Neural cell (in vitro differentiated cells): ENCODE measurements around the gene CSTB. TPM values are rescaled to one million over a fixed set of nuclear protein-coding genes. Genes with fewer than 3 reads are reported as not detected.

Experiments used
- H2AFZ ChIP-seq: fragments of 200-600, 300-800 bp; sonication (generic), shearing (Covaris generic); 2 replicates; pipeline ENCODE4 v1.6.0; 2014; ENCODE audit warnings: low read depth, mild to moderate bottlenecking, antibody characterized with exemption, low read length, moderate library complexity
- H3F3A ChIP-seq: fragments of 200-600 bp; shearing (Covaris generic); 2 replicates; pipeline ENCODE4 v1.6.1; 2016; ENCODE audit warnings: mild to moderate bottlenecking, moderate library complexity, mixed read lengths, antibody characterized with exemption, low read length; ENCODE audit not compliant: insufficient read depth, poor library complexity, severe bottlenecking
- H3K27ac ChIP-seq: fragments of 200-600, 300-800 bp; sonication (generic), shearing (Covaris generic); 2 replicates; pipeline ENCODE4 v1.5.1; 2014; ENCODE audit warnings: mild to moderate bottlenecking, low read length, moderate library complexity
- H3K27me3 ChIP-seq: fragments of 300-800, 200-600 bp; sonication (generic), shearing (Covaris generic); 2 replicates; pipeline ENCODE4 v1.6.0; 2014; ENCODE audit warnings: mild to moderate bottlenecking, low read depth, low read length, moderate library complexity; ENCODE audit not compliant: insufficient read depth
- H3K36me3 ChIP-seq: fragments of 300-800, 200-600 bp; sonication (generic), shearing (Covaris generic); 2 replicates; pipeline ENCODE4 v1.5.1; 2014; ENCODE audit warnings: mild to moderate bottlenecking, antibody characterized with exemption, low read length, moderate library complexity; ENCODE audit not compliant: insufficient read depth
- H3K4me2 ChIP-seq: fragments of 300-800, 200-600 bp; sonication (generic), shearing (Covaris generic); 2 replicates; pipeline ENCODE4 v1.6.0; 2014; ENCODE audit warnings: mild to moderate bottlenecking, low read length
- H3K4me3 ChIP-seq: fragments of 300-800, 200-600 bp; sonication (generic), shearing (Covaris generic); 2 replicates; pipeline ENCODE4 v1.5.1; 2014; ENCODE audit warnings: mild to moderate bottlenecking, low read length, moderate library complexity
- H3K79me2 ChIP-seq: fragments of 200-600 bp; shearing (Covaris generic); replicated peaks from 2 replicates; pipeline ENCODE4 v1.6.0; 2014; ENCODE audit warnings: mild to moderate bottlenecking, low read length, moderate library complexity; ENCODE audit not compliant: insufficient read depth
- H3K9ac ChIP-seq: fragments of 300-800, 200-600 bp; sonication (generic), shearing (Covaris generic); 2 replicates; pipeline ENCODE4 v1.6.1; 2016; ENCODE audit warnings: mild to moderate bottlenecking, low read length, mixed read lengths
- H3K9me2 ChIP-seq: fragments of 200-600 bp; shearing (Covaris generic); 2 replicates; pipeline ENCODE4 v1.6.1; 2016; ENCODE audit warnings: mild to moderate bottlenecking, low read length, mixed read lengths; ENCODE audit not compliant: insufficient read depth
- H3K9me3 ChIP-seq: fragments of 200-600, 300-800 bp; sonication (generic), shearing (Covaris generic); 2 replicates; pipeline ENCODE4 v1.6.1; 2016; ENCODE audit warnings: mild to moderate bottlenecking, mixed run types, low read length, moderate library complexity, mixed read lengths
- H4K20me1 ChIP-seq: fragments of 200-600 bp; shearing (Covaris generic); 2 replicates; pipeline ENCODE4 v1.6.1; 2016; ENCODE audit warnings: mild to moderate bottlenecking, mixed run types; ENCODE audit not compliant: insufficient read depth
- EP300 ChIP-seq: fragments of 450-650 bp; conservative IDR thresholded peaks from 2 replicates; pipeline ENCODE4 v1.6.1; 2014; ENCODE audit warnings: antibody characterized with exemption, mild to moderate bottlenecking, moderate library complexity; ENCODE audit not compliant: poor library complexity, severe bottlenecking
- EZH2 ChIP-seq: fragments of 200-600, 300-800 bp; shearing (Covaris generic), sonication (generic); IDR thresholded peaks from 2 replicates; pipeline ENCODE4 v1.6.1; 2014; ENCODE audit warnings: antibody characterized with exemption, low read length, borderline replicate concordance, mild to moderate bottlenecking; ENCODE audit not compliant: insufficient read depth, poor library complexity, severe bottlenecking
- MXI1 ChIP-seq: fragments of 450-650 bp; conservative IDR thresholded peaks from 2 replicates; pipeline ENCODE4 v1.6.1; 2014; ENCODE audit warnings: antibody characterized with exemption, mild to moderate bottlenecking; ENCODE audit not compliant: poor library complexity, severe bottlenecking
- POLR2AphosphoS5 ChIP-seq: IDR thresholded peaks from 2 replicates; pipeline ENCODE4 v1.6.1; 2012
- RAD21 ChIP-seq: fragments of 450-650 bp; conservative IDR thresholded peaks from 2 replicates; pipeline ENCODE4 v1.6.1; 2014; ENCODE audit warnings: antibody characterized with exemption, mild to moderate bottlenecking, moderate library complexity
- SMC3 ChIP-seq: fragments of 450-650 bp; conservative IDR thresholded peaks from 2 replicates; pipeline ENCODE4 v1.6.1; 2014; ENCODE audit warnings: antibody characterized with exemption, mild to moderate bottlenecking, moderate library complexity; ENCODE audit not compliant: poor library complexity
- TAF1 ChIP-seq: IDR thresholded peaks from 2 replicates; pipeline ENCODE4 v1.6.1; 2012; ENCODE audit warnings: low read depth
- polyA plus RNA-seq: library from polyadenylated mRNA; depleted of rRNA; stranded (reverse); fragments of >200 nt; gene quantifications from 2 replicates; pipeline ENCODE4 v1.2.3, GENCODE V29; 2014
- TF ChIP-seq, protein P1 (sequence below): IDR thresholded peaks from 2 replicates; pipeline ENCODE4 v1.6.1; 2012; ENCODE audit warnings: borderline replicate concordance
- TF ChIP-seq, protein P2 (sequence below): fragments of 450-650 bp; IDR thresholded peaks from 2 replicates; pipeline ENCODE4 v1.5.1; 2014; ENCODE audit warnings: antibody characterized with exemption, mild to moderate bottlenecking, moderate library complexity; ENCODE audit not compliant: poor library complexity, severe bottlenecking

CSTB gene
- polyA plus RNA-seq, 1 donor from 2014 or later = 9.7 TPM

DNA sequence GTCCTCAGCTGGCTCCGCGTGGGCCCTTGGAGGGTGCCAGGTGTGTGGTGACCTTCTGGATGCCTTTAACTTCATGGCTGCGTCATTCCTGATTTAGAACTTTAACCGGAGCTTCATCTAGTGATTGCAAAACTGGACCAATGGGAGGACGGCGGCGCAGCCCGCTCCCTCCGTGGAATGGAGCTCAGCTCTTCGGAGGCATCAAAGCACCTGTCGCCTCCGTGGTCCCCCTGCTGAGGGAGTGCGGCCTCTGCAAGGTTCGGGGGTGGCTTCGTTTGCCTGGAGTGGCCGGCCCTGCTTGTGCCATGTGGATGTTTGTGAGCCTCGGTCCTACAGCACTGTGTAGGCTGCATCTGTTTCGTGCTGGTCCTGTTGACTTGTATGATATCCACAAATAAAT lies 14.2 kb downstream of the CSTB start:
- H3K4me3 ChIP-seq = no peak overlapping the region
- H3K27me3 ChIP-seq = no peaks in the 10 kb centered on the region
- no peaks in the 10 kb centered on the region for H3F3A ChIP-seq
- TF ChIP-seq RAD21 = no peak
- TF ChIP-seq MXI1 = no peak
- TF ChIP-seq EP300 = no peak
- no peak for TF ChIP-seq EZH2
- H3K9ac ChIP-seq = no peak overlapping the region
- H3K9me2 ChIP-seq = no peaks in the 10 kb centered on the region
- no peaks in the 10 kb centered on the region for H3K36me3 ChIP-seq
- no peak overlapping the region for H3K4me2 ChIP-seq
- no peak overlapping the region for H3K27ac ChIP-seq
- no peaks in the 10 kb centered on the region for H4K20me1 ChIP-seq
- no peaks in the 10 kb centered on the region for H3K9me3 ChIP-seq
- H2AFZ ChIP-seq = no peak overlapping the region
- H3K79me2 ChIP-seq = no peaks in the 10 kb centered on the region

DNA sequence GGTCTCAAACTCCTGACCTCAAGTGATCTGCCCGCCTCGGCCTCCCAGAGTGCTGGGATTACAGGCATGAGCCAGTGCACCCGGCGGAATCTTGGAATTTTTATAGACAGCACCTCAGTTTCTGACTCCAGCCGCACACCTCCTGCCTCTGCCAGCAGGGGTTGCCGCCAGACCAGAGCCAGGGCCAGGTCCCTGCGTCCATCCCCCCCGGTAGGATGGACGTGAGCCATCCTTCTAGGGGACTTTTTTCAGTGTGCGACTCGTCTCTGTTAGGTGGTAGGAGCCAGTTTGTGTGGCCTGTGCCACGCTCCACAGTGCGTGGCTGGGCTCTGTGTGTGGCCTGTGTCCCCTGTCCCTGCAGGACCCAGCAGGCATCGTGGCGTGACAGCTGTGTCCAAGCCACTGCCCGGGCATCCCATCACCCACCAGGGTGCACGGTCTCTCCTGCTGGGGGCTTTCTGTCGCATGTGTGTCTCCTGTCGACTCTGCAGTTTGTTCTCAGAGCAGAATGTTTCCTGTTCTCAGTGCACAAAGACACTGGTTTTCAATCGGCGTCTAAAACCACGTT lies 15.6 kb downstream of the CSTB start:
- Histone ChIP-seq H3K27ac (no peak overlapping the region), H4K20me1 (no peaks in the 10 kb centered on the region), H3K9me3 (no peaks in the 10 kb centered on the region), H3K9ac (no peak overlapping the region), H3K4me3 (no peak overlapping the region), H3K79me2 (no peaks in the 10 kb centered on the region), H3K36me3 (no peaks in the 10 kb centered on the region), H3K27me3 (no peaks in the 10 kb centered on the region), H3K9me2 (no peaks in the 10 kb centered on the region), H2AFZ (no peak overlapping the region), H3K4me2 (no peak overlapping the region), H3F3A (no peaks in the 10 kb centered on the region)
- TF ChIP-seq MXI1 = no peak
- no peak for TF ChIP-seq RAD21

DNA sequence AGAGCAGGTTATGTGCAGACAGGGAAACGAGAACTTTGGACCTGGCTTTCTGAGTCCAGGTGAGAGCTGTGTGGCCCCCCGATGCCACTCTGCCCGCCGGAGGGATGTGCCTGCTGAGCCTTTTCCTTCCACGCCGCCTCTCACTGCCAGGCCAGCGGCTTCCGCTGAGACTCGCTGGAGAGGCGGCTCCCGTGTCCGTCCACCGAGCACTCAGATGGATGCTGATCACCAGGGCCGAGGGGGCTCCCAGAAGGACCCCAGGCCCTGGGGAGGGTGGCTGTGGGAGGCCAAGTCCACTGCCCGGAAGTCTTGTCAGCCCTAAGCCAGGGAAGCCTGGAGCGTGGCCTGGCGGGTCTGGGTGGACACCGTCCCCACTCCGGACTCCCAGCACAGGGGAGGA lies 16.5 kb downstream of the CSTB start:
- no peaks in the 10 kb centered on the region for H3K9me3 ChIP-seq
- H3K79me2 ChIP-seq = no peaks in the 10 kb centered on the region
- H3K36me3 ChIP-seq = no peaks in the 10 kb centered on the region
- no peak overlapping the region for H3K4me2 ChIP-seq
- no peak overlapping the region for H2AFZ ChIP-seq
- no peaks in the 10 kb centered on the region for H3F3A ChIP-seq
- no peaks in the 10 kb centered on the region for H3K9me2 ChIP-seq
- H3K27me3 ChIP-seq = no peaks in the 10 kb centered on the region
- H3K9ac ChIP-seq = no peak overlapping the region
- no peak overlapping the region for H3K4me3 ChIP-seq
- no peak overlapping the region for H3K27ac ChIP-seq
- H4K20me1 ChIP-seq = no peaks in the 10 kb centered on the region
- TF ChIP-seq, protein P1, sequence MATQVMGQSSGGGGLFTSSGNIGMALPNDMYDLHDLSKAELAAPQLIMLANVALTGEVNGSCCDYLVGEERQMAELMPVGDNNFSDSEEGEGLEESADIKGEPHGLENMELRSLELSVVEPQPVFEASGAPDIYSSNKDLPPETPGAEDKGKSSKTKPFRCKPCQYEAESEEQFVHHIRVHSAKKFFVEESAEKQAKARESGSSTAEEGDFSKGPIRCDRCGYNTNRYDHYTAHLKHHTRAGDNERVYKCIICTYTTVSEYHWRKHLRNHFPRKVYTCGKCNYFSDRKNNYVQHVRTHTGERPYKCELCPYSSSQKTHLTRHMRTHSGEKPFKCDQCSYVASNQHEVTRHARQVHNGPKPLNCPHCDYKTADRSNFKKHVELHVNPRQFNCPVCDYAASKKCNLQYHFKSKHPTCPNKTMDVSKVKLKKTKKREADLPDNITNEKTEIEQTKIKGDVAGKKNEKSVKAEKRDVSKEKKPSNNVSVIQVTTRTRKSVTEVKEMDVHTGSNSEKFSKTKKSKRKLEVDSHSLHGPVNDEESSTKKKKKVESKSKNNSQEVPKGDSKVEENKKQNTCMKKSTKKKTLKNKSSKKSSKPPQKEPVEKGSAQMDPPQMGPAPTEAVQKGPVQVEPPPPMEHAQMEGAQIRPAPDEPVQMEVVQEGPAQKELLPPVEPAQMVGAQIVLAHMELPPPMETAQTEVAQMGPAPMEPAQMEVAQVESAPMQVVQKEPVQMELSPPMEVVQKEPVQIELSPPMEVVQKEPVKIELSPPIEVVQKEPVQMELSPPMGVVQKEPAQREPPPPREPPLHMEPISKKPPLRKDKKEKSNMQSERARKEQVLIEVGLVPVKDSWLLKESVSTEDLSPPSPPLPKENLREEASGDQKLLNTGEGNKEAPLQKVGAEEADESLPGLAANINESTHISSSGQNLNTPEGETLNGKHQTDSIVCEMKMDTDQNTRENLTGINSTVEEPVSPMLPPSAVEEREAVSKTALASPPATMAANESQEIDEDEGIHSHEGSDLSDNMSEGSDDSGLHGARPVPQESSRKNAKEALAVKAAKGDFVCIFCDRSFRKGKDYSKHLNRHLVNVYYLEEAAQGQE = no peak
- TF ChIP-seq, protein P2, sequence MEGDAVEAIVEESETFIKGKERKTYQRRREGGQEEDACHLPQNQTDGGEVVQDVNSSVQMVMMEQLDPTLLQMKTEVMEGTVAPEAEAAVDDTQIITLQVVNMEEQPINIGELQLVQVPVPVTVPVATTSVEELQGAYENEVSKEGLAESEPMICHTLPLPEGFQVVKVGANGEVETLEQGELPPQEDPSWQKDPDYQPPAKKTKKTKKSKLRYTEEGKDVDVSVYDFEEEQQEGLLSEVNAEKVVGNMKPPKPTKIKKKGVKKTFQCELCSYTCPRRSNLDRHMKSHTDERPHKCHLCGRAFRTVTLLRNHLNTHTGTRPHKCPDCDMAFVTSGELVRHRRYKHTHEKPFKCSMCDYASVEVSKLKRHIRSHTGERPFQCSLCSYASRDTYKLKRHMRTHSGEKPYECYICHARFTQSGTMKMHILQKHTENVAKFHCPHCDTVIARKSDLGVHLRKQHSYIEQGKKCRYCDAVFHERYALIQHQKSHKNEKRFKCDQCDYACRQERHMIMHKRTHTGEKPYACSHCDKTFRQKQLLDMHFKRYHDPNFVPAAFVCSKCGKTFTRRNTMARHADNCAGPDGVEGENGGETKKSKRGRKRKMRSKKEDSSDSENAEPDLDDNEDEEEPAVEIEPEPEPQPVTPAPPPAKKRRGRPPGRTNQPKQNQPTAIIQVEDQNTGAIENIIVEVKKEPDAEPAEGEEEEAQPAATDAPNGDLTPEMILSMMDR = no peak
- TF ChIP-seq MXI1 (no peak), POLR2AphosphoS5 (no peak), RAD21 (no peak), EZH2 (no peak), TAF1 (no peak), SMC3 (no peak), EP300 (no peak)
